Measurements from ENCODE around the gene MAP6D1. TPM values are rescaled to one million over a fixed set of nuclear protein-coding genes. Genes with fewer than 3 reads are reported as not detected.

Gene MAP6D1
- total RNA-seq, 1 experiment from 2014 or later: 7.1 TPM

DNA sequence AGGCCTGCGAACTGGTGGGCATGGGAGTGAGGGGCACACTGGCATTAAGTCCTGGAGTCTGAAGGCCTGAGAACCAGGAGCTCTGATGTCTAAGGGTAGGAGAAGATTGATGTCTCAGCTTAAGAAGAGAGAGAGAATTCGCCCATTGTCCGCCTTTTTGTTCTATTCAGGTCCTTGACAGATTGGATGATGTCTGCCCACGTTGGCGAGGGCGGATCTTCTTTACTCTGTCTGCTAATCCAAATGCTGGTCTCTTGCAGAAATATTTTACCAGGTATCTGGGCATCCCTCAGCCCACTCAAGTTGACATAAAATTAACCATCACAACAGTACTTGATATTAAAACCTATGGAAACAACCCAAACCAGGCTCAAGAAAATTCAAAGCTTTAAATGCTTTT, 44.1 kb downstream of the MAP6D1 start:
- H3K18ac ChIP-seq (ENCODE audit: insufficient read length, low read depth, low read length): no peak overlapping the region
- no peaks in the 10 kb centered on the region for H3K27me3 ChIP-seq (ENCODE audit: insufficient read depth, low read length)
- H3T11ph ChIP-seq (ENCODE audit: low read length): no peak overlapping the region
- no peak for DNase-seq
- H2BK120ac ChIP-seq (ENCODE audit: low read depth, low read length, poor library complexity, severe bottlenecking): no peak overlapping the region
- peaks cover 53 to 92% (median 87%) of the 10 kb centered on the region in 3 experiments for H3K36me3 Mint-ChIP-seq (ENCODE audit: insufficient read depth in 1 of 3, low read depth in 3 of 3)
- no peak overlapping the region for H3K4me3 Mint-ChIP-seq
- no peak overlapping the region for H2AK5ac ChIP-seq (ENCODE audit: insufficient read length, low read length)
- H2AFZ ChIP-seq (ENCODE audit: low read length): no peak overlapping the region
- H3K4ac ChIP-seq (ENCODE audit: low read depth, low read length): no peak overlapping the region
- H3K23ac ChIP-seq (ENCODE audit: insufficient read length, low read depth, low read length): no peak overlapping the region
- H3K79me2 ChIP-seq (ENCODE audit: insufficient read depth, low read length): no peaks in the 10 kb centered on the region
- TF ChIP-seq, protein P1, sequence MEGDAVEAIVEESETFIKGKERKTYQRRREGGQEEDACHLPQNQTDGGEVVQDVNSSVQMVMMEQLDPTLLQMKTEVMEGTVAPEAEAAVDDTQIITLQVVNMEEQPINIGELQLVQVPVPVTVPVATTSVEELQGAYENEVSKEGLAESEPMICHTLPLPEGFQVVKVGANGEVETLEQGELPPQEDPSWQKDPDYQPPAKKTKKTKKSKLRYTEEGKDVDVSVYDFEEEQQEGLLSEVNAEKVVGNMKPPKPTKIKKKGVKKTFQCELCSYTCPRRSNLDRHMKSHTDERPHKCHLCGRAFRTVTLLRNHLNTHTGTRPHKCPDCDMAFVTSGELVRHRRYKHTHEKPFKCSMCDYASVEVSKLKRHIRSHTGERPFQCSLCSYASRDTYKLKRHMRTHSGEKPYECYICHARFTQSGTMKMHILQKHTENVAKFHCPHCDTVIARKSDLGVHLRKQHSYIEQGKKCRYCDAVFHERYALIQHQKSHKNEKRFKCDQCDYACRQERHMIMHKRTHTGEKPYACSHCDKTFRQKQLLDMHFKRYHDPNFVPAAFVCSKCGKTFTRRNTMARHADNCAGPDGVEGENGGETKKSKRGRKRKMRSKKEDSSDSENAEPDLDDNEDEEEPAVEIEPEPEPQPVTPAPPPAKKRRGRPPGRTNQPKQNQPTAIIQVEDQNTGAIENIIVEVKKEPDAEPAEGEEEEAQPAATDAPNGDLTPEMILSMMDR (conservative IDR thresholded peaks at IDR 0.05): no peak
- no peaks in the 10 kb centered on the region for H3K9me3 Mint-ChIP-seq
- no peaks in the 10 kb centered on the region for H3K23me2 ChIP-seq (ENCODE audit: insufficient read length, low read depth, low read length, poor library complexity, severe bottlenecking)
- H2BK5ac ChIP-seq (ENCODE audit: insufficient read length, low read length): no peak overlapping the region
- no peak overlapping the region for H3K4me2 ChIP-seq (ENCODE audit: insufficient read depth, insufficient read length, low read length)
- H3K27me3 Mint-ChIP-seq (ENCODE audit: low read depth): no peaks in the 10 kb centered on the region
- no peaks in the 10 kb centered on the region for H3K9me3 ChIP-seq (ENCODE audit: control insufficient read depth, low read depth, low read length)
- no peak overlapping the region for H3K27ac ChIP-seq (ENCODE audit: insufficient read length, low read depth, low read length)
- no peaks in the 10 kb centered on the region for H3K4me1 Mint-ChIP-seq
- H2BK15ac ChIP-seq (ENCODE audit: low read depth, low read length): no peak overlapping the region
- H2BK20ac ChIP-seq (ENCODE audit: low read depth, low read length, poor library complexity, severe bottlenecking): no peak overlapping the region
- H3K14ac ChIP-seq (ENCODE audit: insufficient read depth, low read length): no peak overlapping the region
- no peaks in the 10 kb centered on the region for H3K4me1 ChIP-seq (ENCODE audit: insufficient read depth, low read length)
- no peak overlapping the region for H2BK12ac ChIP-seq (ENCODE audit: insufficient read length, low read depth, low read length)
- H3K56ac ChIP-seq (ENCODE audit: insufficient read length, low read depth, low read length): no peak overlapping the region
- H4K20me1 ChIP-seq (ENCODE audit: control insufficient read depth, insufficient read depth, insufficient read length): no peaks in the 10 kb centered on the region
- H3K79me1 ChIP-seq (ENCODE audit: insufficient read depth, low read depth, low read length, poor library complexity, severe bottlenecking): no peaks in the 10 kb centered on the region
- no peak overlapping the region for H4K8ac ChIP-seq (replicated peaks; ENCODE audit: insufficient read length, low read depth, low read length)
- H4K5ac ChIP-seq (ENCODE audit: insufficient read length, low read depth, low read length): no peak overlapping the region
- H3K27ac Mint-ChIP-seq: no peak overlapping the region
- no peak overlapping the region for H3K9ac ChIP-seq (ENCODE audit: extremely low read depth, insufficient read length, low read length)
- no CpG with 5 or more reads among the region's 6 CpGs for WGBS (ENCODE audit: extremely low coverage, insufficient read length, low lambda C conversion rate)
- no peak overlapping the region for H4K91ac ChIP-seq (ENCODE audit: insufficient read length, low read depth, low read length)

All from H9 (cell line).